Activated naive CD4-positive, alpha-beta T cell treated with anti-CD3 and anti-CD28 coated beads, Interleukin-2, amount 50 U/mL, for 72 hours (primary cell): ENCODE measurements around the gene EFR3B. TPM values are rescaled to one million over a fixed set of nuclear protein-coding genes. Genes with fewer than 3 reads are reported as not detected.
A peak's percentile ranks its signal among the peaks of the same experiment; 100 is the strongest.

Experiments used
- ATAC-seq, 2 donors: fragments of 150-1000 bp; cut with Tn5 transposase; 2 replicates each; pipeline ENCODE4 v1.10.0; 2021; ENCODE audit warnings: mild to moderate bottlenecking in 2 of 2, moderate library complexity in 2 of 2
- DNase-seq, 2 donors: peaks; one replicate each; pipeline ENCODE4 v3.0.0; 2021 to 2022; ENCODE audit warnings: low spot score in 2 of 2
- H3K27ac Mint-ChIP-seq, 2 donors: one replicate each; pipeline ENCODE4 v1.8.0; 2022; ENCODE audit warnings: mild to moderate bottlenecking in 2 of 2, mixed read lengths in 2 of 2
- H3K36me3 Mint-ChIP-seq, 2 donors: one replicate each; pipeline ENCODE4 v1.8.0; 2022; ENCODE audit warnings: mixed read lengths in 2 of 2
- H3K9me3 Mint-ChIP-seq, 2 donors: one replicate each; pipeline ENCODE4 v1.8.0; 2022; ENCODE audit warnings: mixed read lengths in 2 of 2
- total RNA-seq, 2 donors: library from RNA; stranded (reverse); gene quantifications; one replicate each; pipeline ENCODE4 v1.2.3, GENCODE V29; 2022

Gene EFR3B
- total RNA-seq, 2 donors from 2014 or later, result 0.43 to 1.2 TPM

- no peak for DNase-seq
- peak; percentile 20 to 26 for ATAC-seq
- H3K36me3 Mint-ChIP-seq, result no peaks in the 10 kb centered on the region
- H3K9me3 Mint-ChIP-seq, result no peaks in the 10 kb centered on the region
- no peak overlapping the region for H3K27ac Mint-ChIP-seq
Measured at GRCh38 chr2:25204190-25204838, 162.4 kb downstream of the EFR3B start.

GRCh38 chr2:25207078-25207545 is 165.2 kb downstream of the EFR3B start:
- no peaks in the 10 kb centered on the region for H3K36me3 Mint-ChIP-seq
- H3K27ac Mint-ChIP-seq, result no peak overlapping the region
- no peaks in the 10 kb centered on the region for H3K9me3 Mint-ChIP-seq
- ATAC-seq, result no peak
- no peak for DNase-seq

Other genes with a start within 250 kb of the EFR3B start
- gene PTRHD1, start 248.7 kb upstream of the EFR3B start, total RNA-seq, result 10 to 100 TPM; 13.7 to 24.4 TPM
- 10 to 100 TPM; 28.6 to 49.3 TPM for gene CENPO, start 248.7 kb upstream of the EFR3B start, total RNA-seq
- 10 to 100 TPM; 15.8 to 51.4 TPM for gene ADCY3, start 121.8 kb upstream of the EFR3B start, total RNA-seq
- gene DNAJC27, start 70.1 kb upstream of the EFR3B start, total RNA-seq, result 1 to 10 TPM; 6.8 to 7.3 TPM
- 1 to 10 TPM; 2.4 to 7.8 TPM for gene POMC, start 126.5 kb downstream of the EFR3B start, total RNA-seq